DLD1 (cell line): Measurements from ENCODE around the gene DNAJC2.
"Not testable (repeated sequence)": the region's sequence is repeated elsewhere in the genome, so short reads cannot be mapped to it uniquely, and the experiment has no call there.

Source experiments
- in situ Hi-C: cut with HindIII; loops from 2 replicates; pipeline ENCODE4 v1.10.0; 2017; ENCODE audit warnings: low sequenced_read_pairs

The DNAJC2 gene

GRCh38 chr7:103343758-103344452 lies 662 bp downstream of the DNAJC2 start:
- in situ Hi-C loops: loop anchor here (5.0 kb wide), 1 partner anchor 37 kb away; no protein-coding TSS in a partner anchor

DNA sequence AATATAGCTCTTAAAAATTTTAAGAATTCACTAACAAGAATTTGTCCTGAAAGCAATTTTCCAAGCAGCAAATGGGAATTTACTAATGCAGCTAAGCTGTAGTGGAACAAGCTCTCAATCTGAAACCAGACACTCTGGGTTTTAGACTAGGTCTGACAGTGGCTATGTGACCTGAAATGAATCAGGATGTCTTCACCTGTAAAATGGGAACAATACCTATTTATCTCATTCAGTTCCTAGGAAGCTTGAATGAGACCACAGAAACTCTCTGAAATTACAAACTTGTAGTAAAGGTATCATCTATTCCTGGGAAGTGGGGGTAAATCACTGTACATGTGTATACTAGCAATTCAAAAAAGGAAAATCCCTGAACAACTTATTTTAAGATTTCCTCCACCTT lies 1.2 kb downstream of the DNAJC2 start:
- in situ Hi-C loops: loop anchor here (5.0 kb wide), 1 partner anchor 36 kb away; no protein-coding TSS in a partner anchor

- in situ Hi-C loops: loop anchor here (5.0 kb wide), 1 partner anchor 34 kb away; no protein-coding TSS in a partner anchor
These were observed 3.1 kb downstream of the DNAJC2 start for GRCh38 chr7:103341466-103341865.

DNA sequence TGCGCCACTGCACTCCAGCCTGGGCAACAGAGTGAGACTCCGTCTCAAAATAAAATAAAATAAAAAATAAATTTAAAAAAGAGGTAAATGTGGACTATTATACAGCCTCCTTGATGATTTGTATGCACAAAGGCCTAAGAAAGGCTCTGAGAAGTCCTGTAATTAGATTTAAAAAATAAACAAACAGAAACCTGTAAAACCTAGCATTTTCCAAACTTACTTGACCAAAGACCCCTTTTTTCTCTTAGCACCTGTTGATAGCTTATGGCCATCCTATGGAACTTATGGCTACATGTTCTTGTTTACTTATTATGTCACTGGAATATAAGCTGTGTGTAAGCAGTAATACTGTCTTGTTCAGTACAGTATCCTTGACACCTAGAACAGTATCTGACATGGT lies 5.7 kb downstream of the DNAJC2 start:
- in situ Hi-C loops: no loop called here

GRCh38 chr7:103336761-103337160 lies 7.8 kb downstream of the DNAJC2 start:
- in situ Hi-C loops: no loop called here

DNA sequence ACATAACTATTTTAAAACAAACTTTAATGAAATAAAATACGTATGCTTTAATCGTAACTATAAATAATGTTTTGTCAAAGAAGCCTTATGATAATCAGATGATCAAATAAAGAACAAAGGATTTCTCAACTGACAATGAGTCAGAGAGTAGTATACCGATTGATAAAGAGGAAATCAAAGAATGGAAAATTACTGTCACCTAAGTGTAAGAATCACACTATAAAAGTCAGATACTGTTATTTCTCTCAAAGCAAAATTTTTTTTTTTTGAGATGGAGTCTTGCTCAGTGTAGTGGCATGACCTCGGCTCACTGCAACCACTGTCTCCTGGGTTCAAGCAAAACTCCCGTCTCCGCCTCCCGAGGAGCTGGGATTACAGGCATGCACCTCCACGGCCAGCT lies 18.8 kb downstream of the DNAJC2 start:
- in situ Hi-C loops: no loop called here

GRCh38 chr7:103317009-103317408 lies 27.6 kb downstream of the DNAJC2 start:
- in situ Hi-C loops: no loop called here

- in situ Hi-C loops: no loop called here
These were observed 28.1 kb downstream of the DNAJC2 start for GRCh38 chr7:103316380-103316941.

DNA sequence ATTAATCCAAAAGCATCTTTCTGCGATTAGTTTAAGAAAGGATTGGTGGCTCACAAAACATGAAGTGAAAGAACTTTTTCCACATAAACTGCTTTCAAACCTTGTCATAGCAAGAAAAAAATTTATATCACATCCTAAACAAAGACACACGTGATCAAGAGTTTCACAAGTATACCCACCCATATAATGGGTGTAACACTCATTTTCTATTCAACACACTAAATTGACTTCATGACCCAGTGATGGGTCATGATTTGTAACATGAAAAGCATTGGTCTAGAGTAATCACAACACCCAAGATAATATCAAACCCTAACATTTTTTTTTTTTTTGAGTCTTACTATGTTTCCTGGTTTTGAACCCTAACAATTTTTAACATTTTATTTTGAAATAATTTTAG lies 29.7 kb downstream of the DNAJC2 start:
- in situ Hi-C loops: no loop called here

- in situ Hi-C loops: loop anchor here (5.0 kb wide), 1 partner anchor 35 kb away; the partner anchor contains the start of gene DNAJC2
These were observed 36.9 kb downstream of the DNAJC2 start for GRCh38 chr7:103307503-103308231.

- in situ Hi-C loops: no loop called here
These were observed 43.1 kb downstream of the DNAJC2 start for GRCh38 chr7:103301441-103301840.

GRCh38 chr7:103299660-103300059 lies 44.9 kb downstream of the DNAJC2 start:
- in situ Hi-C loops: loop anchor here (10.0 kb wide), 1 partner anchor 115 kb away; no protein-coding TSS in a partner anchor

GRCh38 chr7:103297837-103298179 lies 46.8 kb downstream of the DNAJC2 start:
- in situ Hi-C loops: loop anchor here (10.0 kb wide), 1 partner anchor 117 kb away; no protein-coding TSS in a partner anchor

GRCh38 chr7:103296901-103297836 lies 47.4 kb downstream of the DNAJC2 start, which contains the start of gene PMPCB:
Gene PMPCB, plus strand, starts transcription at chr7:103297435. Its CDS starts 25 bp downstream, at chr7:103297460.
- in situ Hi-C loops: loop anchor here (10.0 kb wide), 1 partner anchor 118 kb away; no protein-coding TSS in a partner anchor

DNA sequence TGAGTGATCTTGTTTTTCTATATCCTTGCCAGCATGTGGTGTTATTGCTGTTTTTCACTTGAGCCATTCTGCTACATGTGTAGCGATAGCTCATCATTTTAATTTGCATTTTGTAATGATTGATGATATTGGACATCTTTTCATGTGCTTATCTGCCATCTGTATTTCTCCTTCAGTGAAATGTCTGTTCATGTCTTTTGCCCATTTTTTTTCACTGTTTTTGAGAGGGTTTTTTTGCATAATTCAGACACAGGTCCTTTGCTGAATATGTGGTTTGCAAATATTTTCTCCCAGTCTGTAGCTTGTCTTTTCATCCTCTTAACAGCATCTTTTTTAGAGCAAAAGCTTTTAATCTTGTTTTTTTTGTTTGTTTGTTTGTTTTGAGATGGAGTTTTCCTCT lies 51.0 kb downstream of the DNAJC2 start:
- in situ Hi-C loops: loop anchor here (10.0 kb wide), 1 partner anchor 121 kb away; no protein-coding TSS in a partner anchor

DNA sequence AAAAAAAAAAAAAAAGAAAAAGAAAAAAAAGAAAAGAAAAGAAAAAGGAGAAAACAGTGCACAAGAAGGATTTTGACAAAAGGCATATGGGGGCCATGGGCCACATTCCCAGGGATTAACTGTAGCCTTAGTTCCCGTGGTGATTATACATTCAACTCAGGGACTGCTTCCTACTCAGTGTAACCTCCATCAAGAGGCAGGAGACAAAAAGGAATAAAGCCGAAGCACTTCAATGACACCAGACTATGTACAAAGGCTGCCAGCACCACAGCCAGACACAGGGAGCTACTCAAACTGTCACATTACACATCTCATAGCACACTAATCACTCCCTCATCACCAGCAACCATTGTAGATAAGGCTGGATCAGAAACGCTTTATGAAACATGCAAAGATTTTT lies 52.4 kb downstream of the DNAJC2 start:
- in situ Hi-C loops: loop anchor here (10.0 kb wide), 1 partner anchor 123 kb away; no protein-coding TSS in a partner anchor

DNA sequence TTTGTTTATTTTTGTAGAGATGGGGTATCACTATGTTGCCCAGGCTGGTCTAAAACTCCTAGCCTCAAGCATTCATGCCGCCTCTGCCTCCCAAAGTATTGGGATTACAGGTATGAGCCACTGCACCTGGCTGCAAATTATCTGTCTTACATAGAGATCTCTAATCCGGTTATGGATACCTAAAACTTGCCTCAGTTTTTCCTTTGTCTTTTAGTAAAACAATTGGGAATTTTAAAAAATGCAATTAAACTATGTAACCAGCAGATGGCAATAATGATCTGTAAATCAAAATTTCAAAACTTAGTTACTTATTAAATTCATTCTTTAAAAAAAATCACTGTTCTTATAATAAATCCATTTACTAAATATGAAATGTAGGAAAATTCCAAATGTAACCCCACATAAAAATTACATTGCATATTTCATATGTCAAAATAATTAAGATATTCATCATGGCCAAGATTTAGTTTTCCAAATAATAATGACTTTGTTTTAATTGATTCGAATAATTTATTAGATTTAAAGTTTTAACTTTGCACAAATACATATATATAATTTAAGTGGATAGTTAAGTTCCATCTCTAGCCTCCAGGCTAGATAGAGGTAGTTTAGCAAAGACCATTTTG lies 61.7 kb downstream of the DNAJC2 start:
- in situ Hi-C loops: not testable (repeated sequence)

GRCh38 chr7:103280803-103281155 lies 63.8 kb downstream of the DNAJC2 start:
- in situ Hi-C loops: not testable (repeated sequence)

DNA sequence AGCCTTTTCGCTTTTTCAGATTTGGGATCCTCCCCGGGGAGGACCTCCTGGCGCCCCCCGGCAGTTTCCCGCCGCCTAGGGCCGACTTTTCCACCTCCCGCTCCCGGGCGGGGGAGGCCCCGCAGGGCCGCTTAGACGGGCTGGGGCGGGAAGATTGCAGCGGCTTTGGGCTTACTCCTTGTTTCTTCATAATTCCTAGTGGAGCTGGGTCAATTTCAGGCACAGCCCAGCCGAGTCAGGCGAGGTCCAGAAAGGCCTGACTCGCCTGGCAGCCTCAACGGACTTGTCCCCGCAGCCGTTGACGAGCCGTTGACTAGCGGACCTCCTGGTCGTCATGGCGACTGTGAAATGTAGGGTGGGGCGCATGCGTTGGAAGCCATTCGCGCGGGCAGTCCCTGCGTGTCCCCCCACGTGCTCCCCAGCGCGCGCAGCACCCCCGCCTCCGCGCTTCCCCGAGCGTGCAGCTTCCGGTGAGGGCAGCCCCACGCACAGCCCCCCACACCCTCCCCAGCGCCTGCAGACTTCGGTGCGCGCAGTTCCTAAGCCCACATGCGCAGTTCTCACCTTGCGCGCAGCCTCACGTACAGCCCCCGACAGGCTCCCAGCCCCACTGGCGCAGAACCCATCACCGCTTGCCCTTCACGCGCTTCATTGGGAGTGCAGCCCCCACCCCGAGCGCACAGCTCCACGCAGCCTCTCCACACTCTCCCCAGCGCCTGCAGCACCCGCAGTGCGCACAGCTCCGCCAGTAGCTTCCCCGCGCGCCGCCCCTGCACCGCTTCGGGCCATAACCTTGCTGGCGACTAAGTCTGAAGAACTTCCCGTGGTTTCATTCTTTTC lies 64.4 kb downstream of the DNAJC2 start:
- in situ Hi-C loops: not testable (repeated sequence)
